ENCODE measurements around the gene MTRR.

The MTRR gene

DNA sequence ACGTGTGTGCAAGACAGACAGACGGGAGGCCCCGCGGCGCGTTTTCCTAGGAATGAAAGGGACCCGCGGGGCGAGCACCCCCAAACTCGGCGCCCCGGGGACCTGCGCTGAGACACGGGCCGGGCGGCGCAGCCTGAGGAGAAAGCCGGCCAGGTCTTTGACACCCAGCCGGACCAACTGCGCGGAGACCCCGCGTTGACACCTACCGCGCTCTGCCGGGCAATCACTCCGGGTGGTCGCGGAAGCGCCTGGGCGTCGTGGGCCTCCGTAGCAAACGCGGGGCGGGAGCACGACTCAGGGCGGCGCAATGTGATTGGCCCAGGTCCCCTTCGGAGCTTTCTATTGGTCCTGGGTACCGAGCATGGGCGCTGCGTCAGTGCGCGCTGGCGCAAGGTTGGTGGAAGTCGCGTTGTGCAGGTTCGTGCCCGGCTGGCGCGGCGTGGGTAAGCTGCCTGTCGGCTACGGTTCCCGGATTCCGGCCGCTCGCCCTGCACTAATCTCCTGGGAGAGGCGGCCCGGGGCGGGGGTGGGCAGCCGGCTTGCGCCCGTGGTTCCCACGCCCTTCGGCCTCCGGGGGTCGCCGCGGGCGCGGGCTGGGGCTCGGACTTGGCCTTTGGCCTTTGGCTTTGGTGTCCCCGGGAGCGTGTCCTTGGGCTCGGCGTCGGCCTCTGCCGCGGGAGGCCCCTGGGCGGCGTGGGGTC is at the start of gene MTRR, which contains the start of gene FASTKD3:
Gene MTRR, plus strand, starts transcription at position 376 of the 701 bp plus-strand sequence. CDS start 1,647 bp downstream, outside the sequence.
Gene FASTKD3, minus strand, starts transcription at position 259 of the 701 bp plus-strand sequence. CDS start 948 bp downstream, outside the sequence.
- DNase-seq = peak; percentile 91

DNA sequence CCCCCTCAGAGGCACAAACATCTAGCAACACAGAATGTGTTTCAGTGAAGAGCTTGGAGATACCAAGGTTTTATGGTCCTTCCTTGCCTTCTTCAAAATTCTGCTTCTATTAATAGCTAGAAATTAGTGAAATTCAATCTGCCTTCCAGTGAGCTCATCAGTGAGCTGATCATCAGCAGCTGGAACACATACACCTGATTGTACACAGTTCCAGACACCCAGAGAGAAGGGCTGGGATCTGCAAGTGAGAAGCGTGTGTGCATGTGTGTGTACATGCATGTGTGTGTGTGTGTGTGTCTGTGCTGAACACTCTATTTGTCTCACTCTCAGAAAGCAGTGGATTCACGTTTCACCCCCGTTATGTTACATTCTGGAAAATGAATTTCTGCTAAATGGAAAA is 46.5 kb upstream of the MTRR start:
- no peak for DNase-seq

GRCh38 chr5:7823594-7823993 is 45.4 kb upstream of the MTRR start:
- no peak for DNase-seq

- no peak for DNase-seq
Measured at GRCh38 chr5:7824995-7825394, 44.0 kb upstream of the MTRR start.

GRCh38 chr5:7825630-7826029 is 43.3 kb upstream of the MTRR start:
- no peak for DNase-seq

- no peak for DNase-seq
Measured at GRCh38 chr5:7827610-7828009, 41.3 kb upstream of the MTRR start.

- no peak for DNase-seq
Measured at GRCh38 chr5:7828269-7828668, 40.7 kb upstream of the MTRR start.

- no peak for DNase-seq
Measured at GRCh38 chr5:7834982-7835381, 34.0 kb upstream of the MTRR start.

DNA sequence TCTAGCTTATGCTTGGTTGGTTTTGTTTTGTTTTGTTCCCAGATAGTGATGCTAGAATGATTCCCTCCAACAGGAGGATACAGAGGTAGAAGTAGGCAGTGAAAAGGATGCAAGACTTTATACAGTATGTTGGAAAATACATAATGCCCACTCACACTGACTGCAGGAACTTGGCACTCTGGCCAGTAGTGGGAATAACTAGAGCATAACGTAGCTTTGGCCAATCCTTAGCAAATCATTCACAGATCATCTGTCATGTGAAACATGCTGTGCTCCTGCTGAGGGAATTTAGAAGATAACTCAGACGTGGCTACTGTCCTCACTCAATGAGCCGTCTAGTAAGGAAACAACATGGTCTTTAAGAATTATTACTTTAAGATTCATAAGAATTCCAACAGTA is 31.5 kb upstream of the MTRR start:
- DNase-seq = no peak

GRCh38 chr5:7842531-7842930 is 26.4 kb upstream of the MTRR start:
- DNase-seq = no peak

DNA sequence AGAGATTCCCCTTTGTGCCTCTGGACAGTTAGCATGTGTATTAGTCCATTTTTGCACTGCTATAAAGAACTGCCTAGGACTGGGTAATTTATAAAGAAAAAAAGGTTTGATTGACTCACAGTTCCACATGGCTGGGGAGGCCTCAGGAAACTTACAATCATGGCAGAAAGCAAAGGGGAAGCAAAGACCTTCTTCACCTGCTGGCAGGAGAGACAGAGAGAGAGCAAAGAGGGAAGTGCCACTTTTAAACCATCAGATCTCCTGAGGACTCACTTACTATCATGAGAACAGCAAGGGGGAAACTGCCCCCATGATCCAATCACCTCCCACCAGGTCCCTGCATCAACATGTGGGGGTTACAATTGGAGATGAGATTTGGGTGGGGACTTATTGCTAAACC is 24.0 kb upstream of the MTRR start:
- no peak for DNase-seq

DNA sequence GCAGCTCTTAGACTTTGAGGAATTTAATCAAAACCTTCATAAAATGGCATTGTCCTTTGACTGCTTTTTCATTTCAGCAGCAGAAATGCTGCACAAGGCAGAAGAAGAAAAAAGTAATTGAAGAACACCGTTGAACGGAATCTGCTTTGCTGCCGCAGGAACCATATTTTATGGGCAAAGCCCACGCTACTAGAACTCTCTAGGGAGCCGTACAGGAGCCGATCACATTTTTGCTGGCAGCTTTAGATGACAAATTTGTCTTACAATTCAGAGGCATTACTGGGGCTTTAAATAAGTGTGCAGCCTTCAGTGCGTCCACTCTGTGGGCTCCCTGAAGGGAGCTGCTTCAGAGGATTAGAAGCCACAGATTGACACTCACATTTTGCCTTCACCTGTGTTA is 23.4 kb upstream of the MTRR start:
- no peak for DNase-seq

DNA sequence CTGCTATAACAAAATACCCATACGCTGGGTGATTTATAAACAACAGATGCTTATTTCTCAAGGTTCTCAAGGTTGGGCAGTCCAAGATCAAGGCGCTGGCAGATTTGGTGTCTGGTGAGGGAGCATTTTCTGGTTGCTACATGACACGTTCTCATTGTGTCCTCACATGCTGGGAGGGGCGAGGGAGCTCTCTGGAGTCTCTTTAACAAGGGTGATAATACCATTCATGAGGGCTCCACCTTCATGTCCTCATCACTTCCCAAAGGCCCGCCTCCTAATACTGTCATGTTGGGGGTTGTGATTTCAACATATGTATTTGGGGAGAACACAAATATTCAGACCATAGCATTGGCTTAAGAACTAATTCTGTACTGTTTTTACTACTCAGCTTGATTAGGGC is 22.6 kb upstream of the MTRR start:
- no peak for DNase-seq

DNA sequence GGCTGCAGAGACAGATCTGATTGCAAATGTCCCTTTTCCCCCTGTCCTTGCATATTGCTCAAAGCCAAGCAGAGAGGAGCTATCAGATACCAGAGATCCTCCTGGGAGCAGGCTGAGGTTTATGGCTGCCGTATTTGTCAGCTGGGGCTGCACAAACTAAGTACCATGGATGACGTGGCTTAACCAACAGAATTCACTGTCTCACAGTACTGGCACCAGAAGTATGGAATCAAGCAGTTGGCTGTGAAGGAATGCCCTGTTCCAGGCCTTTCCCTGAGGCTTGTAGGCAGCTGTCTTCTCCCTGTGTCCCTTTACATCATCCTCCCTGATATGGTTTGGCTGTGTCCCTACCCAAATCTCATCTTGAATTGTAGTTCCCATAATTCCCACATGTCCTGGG is 20.7 kb upstream of the MTRR start:
- no peak for DNase-seq

DNA sequence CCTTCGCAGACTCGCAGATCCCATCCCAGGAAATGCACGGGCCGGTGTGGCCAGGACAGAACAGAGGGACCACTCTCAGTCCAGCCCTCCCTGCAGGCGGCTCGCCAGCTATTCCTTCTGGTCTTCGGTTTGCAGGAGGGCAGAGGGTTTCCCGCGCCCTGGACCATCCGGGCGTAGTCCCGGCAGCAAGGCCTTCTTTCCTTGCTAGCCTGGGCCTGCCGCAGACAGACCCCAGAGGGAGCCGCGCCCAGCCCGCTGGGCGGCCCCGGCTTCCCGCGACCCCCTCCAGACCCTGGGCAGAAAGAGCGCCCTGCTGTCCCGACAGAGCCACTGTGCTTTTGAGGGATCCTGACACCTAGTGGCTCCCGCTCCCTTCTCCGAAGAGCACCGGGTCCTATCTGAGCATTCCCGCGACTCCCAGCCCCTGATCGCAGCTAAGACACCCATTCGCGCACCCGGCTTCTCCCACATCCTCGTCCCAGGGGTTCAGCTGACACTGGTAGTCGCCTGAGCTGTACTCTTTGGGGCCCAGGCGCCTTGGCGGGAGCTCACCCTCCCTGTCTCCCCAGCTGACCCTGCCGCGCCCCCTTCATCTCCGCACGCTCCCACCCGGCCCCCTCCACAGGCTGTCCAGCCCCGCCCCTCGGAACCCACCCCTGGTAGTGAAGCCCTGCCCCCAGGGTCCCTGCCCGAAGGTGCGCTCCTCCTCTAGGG is 19.1 kb upstream of the MTRR start:
- DNase-seq = no peak

DNA sequence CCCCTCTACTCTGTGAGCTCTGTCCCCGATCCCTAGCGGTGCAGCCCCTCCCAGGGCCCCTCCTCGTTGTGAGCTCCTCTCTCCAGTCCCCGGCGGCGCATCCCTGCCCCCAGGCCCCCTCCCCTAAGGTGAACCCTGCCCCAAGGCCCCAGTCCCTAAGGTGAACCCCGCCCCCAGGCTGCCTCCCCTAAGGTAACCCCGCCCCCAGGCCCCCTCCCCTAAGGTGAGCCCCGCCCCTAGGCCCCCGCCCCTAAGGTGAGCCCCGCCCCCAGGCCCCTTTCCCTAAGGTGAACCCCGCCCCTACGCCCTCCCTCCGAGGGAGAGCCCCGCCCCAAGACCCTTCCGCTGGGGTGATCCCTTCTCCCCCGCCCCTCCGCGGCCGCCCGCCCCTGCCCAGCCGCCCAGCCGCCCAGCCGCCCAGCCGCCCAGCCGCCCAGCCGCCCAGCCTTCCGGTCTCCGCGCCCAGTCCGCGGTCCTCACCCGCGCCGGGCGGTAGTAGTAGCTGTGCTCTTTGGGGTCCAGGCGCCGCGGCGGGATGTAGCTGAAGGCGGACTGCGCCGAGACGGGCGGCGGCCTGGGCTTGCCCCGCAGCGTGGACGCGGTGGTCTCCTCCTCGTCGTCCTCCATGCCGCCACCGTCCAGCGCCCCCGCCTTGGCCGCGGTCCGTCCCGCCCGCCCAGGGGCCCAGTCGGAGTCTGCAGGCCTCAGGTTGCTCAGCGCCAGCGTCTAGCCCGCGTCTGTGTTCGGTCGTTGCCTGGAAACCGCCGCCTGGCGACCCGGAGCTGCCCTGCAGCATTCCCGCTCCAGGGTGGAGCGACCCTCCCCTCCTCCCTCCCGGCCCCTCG is 18.3 kb upstream of the MTRR start, which contains the start of gene CFAP90:
Gene CFAP90, minus strand, starts transcription at position 739 of the 845 bp plus-strand sequence. Its CDS starts 112 bp downstream, at position 627.
- no peak for DNase-seq

GRCh38 chr5:7851240-7851592 is 17.7 kb upstream of the MTRR start:
- no peak for DNase-seq

DNA sequence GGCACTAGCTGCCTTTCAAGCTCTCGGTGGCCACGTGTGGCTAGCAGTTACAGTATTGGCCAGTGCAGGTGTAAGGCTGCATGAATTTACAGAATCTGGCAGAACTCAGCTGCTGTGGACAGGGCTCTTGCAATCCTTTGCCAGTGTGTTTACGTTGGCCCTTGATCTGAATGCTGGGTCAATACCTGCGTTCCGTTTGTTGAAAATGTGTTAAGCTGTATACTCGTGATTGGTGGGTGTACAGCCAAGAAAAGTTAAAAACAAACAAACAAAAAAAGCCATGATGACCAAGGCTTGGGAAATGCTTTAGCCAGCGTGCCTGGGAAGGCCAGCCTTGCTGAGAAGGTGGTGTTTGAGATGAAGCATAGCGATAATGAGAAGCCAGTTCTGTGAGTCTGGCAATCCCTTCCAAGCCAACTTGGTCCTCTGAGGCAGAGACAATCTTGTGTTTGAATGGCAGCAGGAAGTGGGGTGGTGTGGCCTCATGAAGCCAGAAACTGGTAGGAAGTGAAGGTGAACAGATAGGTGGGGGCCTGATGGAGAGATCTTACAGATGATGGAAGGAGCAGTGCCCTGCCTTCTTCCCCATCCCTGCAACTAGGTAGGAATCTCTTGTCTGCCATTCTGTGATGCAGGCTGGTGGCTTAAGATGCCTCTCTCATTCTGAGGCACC is 17.2 kb upstream of the MTRR start:
- no peak for DNase-seq

GRCh38 chr5:7852542-7852941 is 16.4 kb upstream of the MTRR start:
- DNase-seq = no peak

DNA sequence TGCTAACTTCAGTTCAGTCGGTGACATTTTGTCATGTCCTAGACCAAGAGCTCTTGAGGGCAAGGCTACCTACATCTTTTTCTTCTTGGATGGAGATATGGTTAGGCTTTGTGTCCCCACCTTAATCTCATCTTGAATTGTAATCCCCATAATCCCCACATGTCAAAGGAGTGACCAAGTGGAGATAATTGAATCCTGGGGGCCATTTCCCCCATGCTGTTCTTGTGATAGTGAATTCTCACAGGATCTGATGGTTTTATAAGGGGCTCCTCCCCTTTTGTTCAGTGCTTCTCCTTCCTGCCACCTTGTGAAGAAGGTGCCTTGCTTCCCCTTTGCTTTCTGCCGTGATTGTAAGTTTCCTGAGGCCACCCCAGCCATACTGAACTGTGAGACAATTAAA is 16.0 kb upstream of the MTRR start:
- DNase-seq = no peak

GRCh38 chr5:7855611-7856010 is 13.3 kb upstream of the MTRR start:
- no peak for DNase-seq

- peak; percentile 32 for DNase-seq
Measured at GRCh38 chr5:7856855-7857254, 12.1 kb upstream of the MTRR start.

DNA sequence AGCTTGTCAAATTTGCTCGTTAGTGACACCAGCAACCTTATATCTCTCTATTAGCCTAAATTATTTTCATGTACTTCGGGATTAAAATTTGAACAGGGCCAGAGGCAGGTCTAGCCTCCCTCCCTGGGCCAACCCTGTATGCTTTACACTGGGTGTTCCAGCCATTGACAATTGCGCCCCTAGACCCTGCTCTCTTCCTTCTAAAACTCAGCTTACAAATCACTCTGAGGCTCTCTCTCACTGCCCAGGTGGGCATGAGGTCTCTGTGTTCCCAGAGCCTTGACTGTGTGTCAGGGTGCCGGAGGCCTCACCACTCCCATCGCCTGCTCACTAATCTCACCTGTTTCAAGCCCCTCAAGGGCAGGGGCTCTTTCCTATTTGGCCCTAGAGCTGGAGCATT is 11.6 kb upstream of the MTRR start:
- no peak for DNase-seq
